Right ventricle myocardium superior (tissue), 1 donor: ENCODE data around the gene KLRC3. TPM values are rescaled to one million over a fixed set of nuclear protein-coding genes. Genes with fewer than 3 reads are reported as not detected.

Experiments
- total RNA-seq: library from RNA; stranded (reverse); fragmentation: NEBNext Ultra II Directional; extraction: Animal tissue kit (Norgen Biotek cat#: 25700); gene quantifications from one replicate; pipeline ENCODE4 v1.2.1, GENCODE V29; 2021
- donor health status: DM: no; HTN: yes; CAD: no; lungs with severe emphysema.

KLRC3 gene
- total RNA-seq, 1 donor from 2014 or later = not detected

Other genes starting within 250 kb of the KLRC3 start
- 0.35 TPM for gene OLR1, start 248.5 kb downstream of the KLRC3 start, total RNA-seq
- gene TMEM52B, start 241.6 kb downstream of the KLRC3 start, total RNA-seq = not detected
- gene GABARAPL1, start 207.7 kb downstream of the KLRC3 start, total RNA-seq = 278 TPM
- gene KLRD1, start 112.7 kb downstream of the KLRC3 start, total RNA-seq = 1.6 TPM
- gene KLRK1, start 30.6 kb downstream of the KLRC3 start, total RNA-seq = 0.46 TPM
- not detected for gene KLRC4, start 10.8 kb downstream of the KLRC3 start, total RNA-seq
- not detected for gene KLRC2, start 15.4 kb upstream of the KLRC3 start, total RNA-seq
- not detected for gene KLRC1, start 32.8 kb upstream of the KLRC3 start, total RNA-seq
- 0.35 TPM for gene EIF2S3B, start 85.3 kb upstream of the KLRC3 start, total RNA-seq
- gene MAGOHB, start 193.0 kb upstream of the KLRC3 start, total RNA-seq = 14.0 TPM